ENCODE data around the gene SDF4.

The SDF4 gene

DNA sequence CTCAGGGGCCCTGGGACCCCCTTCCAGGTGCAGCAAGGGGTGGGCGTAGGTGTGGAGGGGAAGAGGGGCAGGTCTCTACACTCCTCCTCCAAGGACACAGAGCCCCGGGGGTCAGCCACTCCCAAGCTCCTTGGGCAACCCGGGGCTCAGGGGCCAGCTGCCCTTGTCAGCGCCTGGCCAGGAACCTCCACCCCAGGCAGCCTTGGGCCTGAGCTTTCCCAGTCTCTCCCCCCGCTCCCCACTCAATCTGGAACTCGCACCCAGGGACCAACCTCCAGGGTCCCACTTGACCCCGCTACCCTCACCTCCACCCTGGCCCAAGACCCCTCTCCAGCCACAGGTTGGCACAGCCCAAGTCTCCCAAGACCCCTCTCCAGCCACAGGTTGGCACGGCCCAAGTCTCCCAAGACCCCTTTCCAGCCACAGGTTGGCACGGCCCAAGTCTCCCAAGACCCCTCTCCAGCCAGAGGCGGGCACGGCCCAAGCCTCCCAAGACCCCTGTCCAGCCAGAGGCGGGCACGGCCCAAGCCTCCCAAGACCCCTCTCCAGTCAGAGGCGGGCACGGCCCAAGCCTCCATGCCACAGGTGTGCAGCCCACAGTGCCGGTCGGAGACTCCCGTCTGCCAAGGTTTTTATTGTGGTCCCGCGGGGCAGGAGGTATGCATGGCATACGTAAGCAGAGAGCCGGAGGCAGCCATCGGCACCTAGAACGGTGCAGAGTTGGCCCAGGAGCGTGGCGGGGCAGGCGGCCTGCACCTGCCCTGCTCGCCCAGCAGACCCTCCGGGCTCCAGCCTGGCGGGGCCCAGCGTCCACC, 20.9 kb downstream of the SDF4 start:
- no peak for DNase-seq

DNA sequence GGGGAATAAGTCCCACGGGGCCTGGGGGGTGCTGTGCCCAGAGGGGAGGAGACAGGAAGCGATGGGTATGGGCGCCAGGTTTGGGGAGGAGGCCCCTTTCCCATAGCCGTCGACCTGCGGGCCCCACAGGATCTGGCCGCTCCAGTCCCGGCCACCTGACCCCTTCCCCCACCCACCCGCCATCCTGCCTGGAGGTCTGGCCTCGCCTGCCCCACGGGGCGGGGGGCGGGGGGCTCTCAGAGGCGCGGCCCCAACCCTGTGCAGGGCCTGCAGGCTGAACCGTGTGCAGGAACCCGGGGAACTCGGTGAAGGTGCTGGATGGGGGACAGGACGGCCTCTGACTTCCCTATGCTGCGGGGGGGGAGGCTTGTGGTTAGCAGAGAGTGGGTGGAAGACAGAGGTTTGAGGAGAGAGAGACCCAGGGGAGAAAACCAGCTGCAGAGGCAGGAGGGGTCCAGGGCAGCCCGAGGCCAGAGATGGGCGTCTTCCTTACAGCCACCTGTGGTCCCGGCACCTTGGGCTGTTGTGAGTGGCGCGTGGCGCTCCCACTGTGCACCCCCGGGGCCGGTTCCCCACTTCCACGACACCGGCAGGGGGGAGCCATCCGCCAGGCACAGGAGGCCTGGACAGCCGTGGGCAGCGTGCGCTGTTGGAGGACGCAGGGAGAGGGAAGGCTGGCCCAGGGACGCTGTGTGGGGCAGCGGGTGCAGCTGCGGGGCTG, 22.9 kb downstream of the SDF4 start:
- no peak for DNase-seq

DNA sequence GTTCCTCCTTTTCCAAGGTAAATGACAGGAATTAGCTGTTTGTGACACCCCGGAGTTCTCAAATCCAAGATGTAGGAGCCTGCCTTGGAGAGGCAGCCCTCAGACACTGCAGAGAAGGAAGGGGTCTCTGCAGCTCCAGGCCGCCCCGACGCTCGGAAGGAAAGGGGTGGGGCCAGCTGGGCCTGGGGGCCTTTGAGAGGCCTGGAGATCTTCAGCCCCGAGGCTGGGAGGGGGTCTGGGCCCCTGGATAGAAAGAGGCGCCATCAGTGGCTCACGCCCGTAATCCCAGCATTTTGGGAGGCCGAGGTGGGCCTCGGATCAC, 24.3 kb downstream of the SDF4 start:
- no peak for DNase-seq

DNA sequence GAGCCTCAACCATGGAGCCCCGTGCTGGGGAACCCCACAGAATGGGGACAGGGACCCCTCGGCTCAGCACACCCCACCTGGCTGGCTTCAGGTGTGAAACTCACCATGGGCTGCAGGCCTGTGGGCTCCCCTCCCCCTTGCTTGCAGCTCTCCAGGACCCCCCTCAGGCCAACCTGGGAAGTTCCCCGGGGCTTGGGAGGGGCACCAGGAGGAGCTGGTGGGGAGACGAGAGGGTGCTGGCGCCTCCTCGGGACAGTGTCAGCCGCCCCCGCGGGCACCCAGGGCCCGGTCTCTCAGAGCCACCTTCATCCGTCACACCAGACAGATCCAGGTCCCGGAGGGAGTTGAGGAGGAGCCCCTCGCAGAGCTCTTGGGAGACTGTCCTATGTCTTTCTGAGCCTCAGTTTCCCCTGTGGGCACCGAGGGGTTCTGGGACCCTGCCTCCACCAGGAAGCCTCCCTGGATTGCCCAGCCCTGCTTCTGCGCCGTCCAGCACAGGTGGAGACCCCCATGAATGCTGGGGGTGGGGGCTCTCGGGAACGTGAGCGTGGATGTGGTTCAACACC, 24.8 kb downstream of the SDF4 start:
- DNase-seq: no peak

DNA sequence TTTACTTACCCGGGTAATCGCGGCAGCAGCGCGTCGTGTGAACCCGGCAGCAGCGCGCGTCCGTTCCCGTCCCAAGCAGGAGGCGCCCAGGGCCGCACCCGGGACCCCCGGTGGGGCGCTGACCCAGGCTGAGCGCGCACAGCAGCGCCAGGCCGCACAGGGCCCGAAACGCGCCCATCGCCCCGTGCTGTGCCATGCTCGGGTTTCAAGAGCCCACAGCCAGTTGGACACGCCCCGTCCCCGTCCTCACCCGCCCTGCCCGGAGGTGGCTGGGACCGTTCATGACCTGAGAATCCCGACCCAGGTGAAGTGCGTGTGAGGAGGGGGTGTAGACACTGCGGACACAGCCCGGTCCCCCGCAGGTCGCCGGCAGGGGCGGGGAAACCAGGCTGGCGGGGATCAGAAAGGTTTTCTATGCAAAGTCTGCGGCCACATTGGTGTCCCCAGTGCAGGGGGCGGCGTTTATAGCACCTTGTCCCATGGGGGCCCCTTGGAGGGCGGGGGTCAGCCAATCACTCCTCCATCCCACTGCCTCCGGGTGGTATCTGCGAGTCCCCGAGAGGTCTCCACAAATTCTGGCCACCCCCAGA, 25.3 kb downstream of the SDF4 start, which contains the start of gene TNFRSF18:
Gene TNFRSF18 (minus strand): TSS at position 217 of the 590 bp plus-strand sequence. CDS start 21 bp downstream, at position 196.
- no peak for DNase-seq

DNA sequence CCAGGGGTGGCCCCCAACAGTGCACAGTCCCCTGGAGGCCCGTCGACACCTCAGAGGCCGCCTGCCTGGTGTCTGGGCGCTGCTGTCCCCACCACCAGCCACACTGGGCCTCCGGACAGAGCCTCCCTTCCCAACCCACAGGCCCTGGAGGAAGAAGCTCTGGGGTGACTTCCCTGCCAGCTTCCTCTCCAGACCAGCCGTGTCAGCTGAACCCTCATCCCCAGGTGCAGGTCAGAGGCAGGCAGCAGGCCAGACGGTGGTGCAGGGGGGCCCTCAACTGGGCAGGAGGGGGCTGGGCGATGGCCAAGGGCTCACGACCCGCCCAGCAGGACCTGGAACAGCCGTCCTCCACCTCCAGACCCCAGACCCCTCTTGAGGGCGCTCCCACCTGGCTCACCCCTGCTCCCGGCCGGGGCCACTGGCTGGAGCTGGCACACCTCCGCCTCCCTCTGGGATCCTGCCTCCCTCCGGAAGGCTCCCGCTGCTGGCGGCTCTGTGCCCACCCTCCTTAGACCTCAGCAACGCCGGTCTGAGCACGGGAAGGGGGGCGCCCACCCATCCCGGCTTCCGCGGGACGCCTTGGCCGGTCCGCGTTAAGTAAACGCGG, 25.9 kb downstream of the SDF4 start:
- no peak for DNase-seq

DNA sequence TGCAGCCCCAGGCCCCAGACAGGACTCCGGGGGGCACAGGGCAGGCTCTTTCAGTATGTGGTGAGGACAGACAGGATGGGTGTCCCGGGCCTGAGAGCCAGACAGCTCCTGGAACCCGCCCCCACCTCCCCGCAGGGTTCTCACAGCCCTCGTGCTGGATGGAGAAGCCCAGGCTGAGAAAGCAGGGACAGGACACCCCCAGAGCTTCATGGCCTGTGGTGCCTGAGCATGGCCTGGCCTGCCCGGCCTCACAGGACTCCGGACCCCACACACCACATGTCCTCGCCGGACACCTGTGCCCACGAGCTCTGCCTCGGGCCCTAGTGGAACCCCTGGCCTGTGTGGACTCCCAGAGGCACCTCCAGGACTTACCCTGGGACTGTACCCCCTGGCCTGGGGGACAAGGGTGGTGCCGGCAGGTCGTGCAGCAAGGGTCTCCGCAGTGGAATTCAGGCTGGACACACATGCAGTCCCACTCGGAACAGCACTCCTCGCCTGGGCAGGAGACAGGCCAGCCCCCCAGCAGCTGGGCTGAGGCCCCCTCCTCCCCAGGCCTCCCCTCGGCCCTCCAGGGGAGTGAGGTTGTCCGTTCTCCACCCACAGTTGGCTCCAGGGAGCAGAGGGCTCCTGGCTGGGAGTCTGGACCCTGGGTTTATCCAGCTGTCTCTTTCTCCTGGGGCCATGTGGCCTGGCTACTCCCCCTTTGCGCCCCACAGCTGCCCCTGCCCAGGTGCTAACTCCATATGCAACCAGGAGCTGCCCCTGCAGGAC, 26.6 kb downstream of the SDF4 start:
- DNase-seq: no peak

DNA sequence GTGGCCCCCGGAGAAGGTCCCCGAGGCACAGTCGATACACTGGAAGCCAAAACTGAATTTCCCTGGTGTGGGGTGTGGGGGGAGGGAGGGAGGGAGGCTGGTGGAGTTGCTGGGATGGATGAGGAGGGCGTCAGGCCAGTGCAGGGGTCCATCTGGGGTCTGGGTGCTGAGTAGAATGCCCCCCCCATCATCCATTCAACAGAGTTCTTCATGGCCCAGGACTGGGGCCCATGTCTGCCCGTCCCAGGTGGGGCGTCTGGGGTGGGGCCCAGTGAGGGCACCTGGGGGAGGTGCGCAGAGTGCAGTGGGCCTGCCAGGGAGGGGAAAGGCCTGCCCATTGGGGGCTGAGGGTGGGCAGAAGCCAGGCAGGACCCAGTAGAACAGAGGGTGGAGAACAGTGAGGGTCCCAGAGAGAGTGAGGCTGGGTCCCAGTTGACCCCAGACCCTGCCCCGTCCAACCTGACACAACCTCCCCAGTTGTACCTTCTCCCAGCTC, 27.3 kb downstream of the SDF4 start:
- DNase-seq: no peak

DNA sequence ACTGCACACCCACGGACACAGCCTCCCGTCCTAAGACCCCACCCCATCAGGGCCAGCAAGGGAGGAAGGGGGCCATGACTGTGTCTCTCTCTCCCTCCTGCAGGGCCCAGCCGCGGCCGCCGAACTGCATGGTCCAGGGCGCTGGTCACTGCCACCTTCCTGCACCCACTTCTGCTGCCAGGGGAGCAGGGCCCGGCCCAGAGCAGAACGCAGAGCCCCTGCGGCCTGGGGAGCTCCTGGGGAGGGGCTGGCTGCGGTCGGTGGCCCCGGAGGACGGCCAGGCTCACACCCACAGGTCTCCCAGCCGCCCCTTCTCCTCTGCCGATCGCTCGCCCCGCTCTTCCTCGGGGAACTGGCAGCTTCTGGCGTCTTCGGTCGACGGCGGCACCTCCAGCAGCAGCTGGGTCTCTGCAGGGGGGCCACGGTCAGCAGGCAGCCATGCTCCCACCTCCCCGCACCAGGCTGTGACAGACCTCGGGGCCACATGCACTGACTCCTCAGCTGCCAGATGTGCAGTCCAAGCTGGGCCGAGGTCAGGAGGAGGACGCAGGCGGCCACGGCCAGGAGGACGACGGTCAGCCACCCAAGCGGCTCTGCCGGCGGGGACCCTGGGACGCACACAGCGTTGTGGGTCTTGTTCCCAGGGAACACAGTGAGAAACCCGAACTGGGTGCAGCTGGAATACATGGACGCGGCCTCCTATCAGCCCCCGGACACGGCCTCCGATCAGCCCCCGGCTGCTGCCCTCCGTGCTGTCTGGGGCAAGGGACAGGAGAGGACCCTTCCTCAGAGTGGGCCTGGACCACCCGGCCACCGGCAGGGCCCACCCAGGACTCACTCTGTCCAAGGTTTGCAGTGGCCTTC, 28.0 kb downstream of the SDF4 start:
- DNase-seq: no peak

DNA sequence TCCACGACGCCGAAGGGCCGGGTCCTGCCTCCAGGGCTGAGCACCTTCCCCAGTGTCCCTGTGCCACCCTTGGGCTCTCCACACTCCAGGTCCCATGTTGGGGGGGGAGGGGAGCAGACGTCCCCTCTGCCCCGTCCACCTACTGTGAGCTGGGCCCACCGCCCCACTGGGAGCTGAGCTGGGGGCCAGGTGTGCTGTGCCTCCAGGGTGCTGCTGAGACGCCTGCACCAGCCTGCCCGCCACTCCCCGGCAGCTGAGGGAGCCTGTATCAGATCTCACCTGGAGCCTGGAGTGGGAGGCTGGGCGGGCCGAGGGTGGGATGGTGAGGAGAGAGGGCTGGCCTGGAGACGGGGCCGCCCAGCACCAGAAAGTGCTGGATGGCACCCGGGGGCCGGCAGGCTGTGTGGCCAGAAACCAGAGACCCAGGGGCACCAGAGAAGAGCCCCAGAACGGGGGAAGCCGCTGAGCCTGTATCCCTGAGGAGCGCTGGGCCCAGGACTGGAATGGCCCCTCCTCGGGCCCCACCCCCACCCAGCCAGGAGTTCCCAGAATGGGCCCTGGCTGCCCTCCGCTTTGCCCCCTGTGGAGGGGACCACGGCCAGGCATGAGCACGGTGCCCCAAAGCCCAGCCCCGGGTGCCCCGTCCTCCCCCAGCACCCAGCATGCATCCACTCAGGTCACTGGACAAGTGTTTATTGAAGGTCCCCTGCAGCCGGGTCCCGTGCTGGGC, 28.8 kb downstream of the SDF4 start:
- DNase-seq: no peak

DNA sequence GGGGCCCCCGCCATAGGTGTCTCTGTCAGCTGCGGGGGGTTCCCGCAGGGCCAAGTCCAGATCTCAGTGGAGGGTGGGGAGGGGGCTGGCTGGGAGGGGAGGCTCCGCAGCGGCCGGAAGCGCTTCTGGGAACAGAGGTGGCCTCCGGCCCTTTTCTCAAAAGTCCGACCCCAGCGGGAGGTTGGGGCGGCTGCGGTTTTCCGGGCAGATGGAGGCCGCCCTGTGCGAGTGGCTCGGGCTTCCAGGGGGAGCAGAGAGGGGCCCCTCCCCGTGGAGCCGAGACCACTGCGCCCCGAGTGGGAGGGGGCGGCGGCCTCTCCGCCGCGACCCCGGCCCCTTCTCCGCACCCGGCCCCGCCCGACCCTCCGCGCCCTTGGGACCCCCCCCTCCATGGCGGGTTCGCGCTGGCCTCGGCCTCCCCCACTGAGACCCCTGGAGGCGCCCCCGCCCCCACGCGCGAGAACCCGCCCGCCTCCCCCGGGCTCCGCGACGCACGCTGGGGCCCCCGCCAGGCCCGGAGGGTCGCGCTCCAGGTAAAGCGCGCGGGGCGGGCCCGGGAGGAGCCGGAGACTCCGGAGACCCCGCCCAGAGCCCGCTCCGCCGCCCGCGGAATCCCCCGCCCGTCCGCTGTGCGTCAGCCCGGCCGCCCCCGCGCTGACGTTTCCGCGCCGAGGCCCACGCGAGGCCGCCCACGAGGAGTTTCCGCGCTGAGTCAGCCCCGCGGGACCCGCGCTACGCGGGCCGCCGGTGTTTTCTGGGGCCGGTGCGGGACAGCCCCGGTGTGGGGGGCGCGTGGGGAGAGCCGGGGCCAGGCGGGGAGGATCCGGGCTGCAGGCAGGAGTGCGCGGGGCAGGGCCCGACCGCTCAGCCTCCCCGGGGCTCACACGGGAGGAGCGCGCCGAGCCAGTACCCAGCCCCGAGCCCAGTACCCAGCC, 30.7 kb downstream of the SDF4 start:
- DNase-seq: no peak

DNA sequence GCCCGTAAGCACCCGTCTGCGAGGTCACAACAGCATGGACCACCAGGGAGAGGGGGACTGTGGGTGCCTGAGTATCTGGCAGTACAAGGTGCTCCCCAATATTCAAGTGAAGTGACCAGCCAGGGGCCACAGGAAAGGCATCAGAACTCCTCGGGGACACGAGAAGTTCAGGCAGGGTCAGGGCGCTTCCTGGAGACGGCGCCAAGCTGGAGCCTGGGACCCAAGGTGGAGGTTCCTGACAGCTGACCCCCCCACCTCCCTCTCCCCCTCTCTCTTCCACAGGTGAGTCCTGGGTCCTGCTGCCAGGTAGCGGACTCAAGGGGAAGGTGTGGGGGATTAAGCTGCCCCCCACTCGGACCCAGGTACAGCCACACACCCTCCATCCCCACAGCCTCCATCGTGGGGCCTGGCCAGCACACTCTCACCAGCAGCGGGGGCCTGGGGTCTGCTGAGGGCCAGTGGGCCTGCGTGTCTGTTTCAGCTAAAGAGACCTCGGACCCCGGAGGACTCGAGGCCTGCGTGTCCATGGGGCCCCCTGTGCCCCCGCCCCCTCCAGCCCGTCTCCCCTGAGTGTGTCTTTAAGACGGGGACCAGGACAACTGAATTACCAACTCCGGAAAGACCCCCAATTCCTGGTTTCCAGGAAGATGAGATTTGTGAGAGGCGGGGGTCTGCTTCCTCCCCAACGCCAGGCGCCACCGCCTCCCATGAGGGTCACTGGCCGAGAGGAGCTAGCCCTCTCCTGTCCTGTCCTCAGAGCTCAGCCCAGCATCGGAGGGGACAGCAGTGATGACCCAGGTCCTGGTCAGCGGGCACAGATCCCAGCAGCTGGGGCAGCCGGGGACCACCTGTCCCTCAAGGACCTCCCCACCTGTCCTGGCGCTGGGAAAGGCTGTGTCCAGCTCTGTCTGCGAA, 31.6 kb downstream of the SDF4 start:
- DNase-seq: no peak

DNA sequence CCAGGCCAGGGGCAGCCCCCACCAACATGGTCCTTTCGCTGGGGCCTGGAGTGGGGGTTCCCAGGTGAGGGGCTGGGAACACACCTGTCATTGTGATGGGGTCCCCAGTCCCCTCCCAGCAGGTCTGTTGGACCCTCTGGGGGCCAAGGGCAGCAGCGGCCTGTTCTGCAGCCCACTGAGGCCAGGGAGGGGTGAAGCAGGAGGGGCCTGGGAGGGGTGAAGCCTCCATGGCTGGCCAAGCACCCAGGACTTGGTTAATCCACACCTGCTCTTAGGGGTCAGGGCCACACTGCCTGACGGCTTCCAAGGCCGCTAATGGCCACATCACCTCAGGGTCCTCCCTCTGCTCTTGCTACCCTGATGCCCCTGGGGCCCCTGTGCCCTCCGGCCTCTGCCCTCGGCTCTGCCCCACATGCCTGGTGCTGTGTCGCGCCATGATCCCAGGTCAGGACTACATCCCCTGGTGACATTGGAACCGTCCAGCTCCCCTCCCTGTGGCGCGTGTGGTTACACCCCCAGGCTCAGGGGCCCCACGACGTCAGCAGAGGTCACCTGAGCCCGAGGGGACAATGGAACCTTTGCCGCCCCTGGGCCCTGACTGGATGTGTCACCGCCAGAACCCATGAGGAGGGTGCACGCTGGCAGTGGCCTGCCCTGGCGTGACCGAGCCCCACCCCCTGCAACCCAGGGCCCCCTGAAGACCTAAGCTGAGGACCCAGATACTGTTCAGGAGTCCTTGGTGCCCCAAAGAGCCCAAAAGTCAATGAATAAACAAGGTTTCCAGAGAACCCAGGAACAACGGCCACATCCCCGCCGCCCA, 32.5 kb downstream of the SDF4 start:
- DNase-seq: no peak

DNA sequence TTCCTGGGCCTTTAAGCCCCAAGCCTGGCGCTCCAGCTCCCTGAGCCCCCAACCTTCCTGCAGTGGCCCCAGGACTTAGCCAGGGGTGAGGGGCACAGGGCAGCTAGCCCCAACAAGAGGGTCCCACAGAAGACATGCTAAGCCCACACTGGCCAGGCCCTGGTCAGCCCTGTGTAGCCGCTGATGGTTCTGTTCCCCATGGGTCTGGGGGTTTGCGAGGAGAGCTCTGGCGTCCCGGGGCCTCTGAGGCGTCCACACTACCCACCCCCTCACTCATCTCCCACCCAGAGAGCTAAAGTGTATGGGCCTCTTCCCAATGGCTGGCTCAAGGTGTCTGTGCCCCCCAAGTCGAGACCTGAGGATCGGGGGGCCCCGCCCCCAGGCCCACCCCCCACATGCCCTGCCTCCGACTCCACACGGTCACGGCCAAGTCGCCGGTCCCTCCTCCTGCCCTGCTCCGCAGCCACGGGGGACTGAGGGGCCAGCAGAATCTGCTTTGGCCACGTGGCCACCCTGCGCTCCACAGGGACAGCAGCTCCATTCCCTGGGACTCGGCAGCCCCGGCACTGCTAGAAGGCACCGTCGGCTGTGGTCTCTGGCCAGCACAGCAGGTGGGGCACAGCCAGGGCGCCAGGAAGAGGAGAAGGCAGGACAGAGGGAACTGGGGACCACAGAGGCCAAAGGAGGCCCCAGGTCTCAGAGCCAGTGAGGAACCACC, 33.2 kb downstream of the SDF4 start:
- DNase-seq: no peak

DNA sequence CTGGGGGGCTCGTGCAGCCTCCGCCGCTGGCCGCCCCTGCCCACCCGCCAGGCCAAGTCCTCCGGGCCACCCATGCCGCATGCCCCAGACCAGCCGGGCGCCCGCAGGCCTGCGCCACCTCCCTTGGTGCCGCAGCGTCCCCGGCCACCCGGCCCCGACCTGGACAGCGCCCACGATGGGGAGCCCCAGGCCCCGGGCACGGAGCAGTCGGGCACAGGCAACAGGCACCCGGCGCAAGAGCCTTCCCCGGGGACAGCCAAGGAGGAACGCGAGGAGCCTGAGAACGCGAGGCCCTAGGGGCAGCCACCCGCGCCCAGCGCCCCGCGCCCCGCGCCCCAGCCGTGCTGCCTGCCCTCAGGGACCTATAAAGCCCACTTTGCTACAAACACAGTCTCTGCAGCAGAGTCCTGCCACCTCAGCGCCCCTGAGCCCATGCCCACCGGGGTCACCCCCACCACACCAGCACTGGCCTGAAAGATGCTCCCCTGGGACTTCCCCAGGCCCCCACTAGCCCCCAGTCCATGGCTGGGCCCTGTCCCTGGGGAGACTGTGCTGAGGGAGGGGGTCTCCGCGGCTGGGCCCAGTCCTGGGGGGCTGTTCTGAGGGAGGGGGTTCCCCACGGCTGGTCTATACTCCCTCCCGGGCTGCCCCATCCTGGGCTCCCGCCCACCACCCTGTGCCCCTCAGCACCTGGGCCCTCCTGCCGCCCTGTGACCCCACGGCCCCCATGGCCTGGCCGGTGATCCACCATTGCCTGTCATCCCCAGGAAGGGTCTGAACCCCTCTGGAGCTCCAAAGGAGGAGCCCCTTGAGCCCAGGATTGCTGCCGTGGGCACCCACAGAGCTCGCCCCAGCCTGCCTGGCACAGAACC, 34.0 kb downstream of the SDF4 start:
- no peak for DNase-seq

DNA sequence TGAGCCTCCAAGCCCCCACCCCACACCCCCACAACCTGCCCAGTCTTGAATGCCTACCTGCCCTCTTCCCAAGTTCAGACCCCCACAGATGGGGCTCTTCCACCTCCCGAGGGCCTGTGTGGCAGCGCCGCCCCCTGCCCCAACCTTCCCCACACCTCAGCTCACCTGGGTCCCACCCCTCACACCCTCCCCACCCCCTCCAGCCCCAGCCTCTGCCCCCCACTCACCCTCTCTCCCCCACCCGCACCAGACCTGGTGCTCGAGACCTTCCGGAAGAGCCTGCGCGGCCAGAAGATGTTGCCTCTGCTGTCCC, 34.7 kb downstream of the SDF4 start:
- DNase-seq: no peak

Measured in SIG-M5 (cell line).